HL-60 (cell line): ENCODE data around the gene LGALS7.

Experiments used
- DNase-seq, 2 experiments: peaks; one replicate each; pipeline ENCODE4 v3.0.0-alpha.2; 2010 to 2020; ENCODE audit warnings: low read depth in 1 of 2, low spot score in 1 of 2
- H3K27ac ChIP-seq: fragments of 250-450 bp; sonication (Bioruptor Pico); replicated peaks from 2 replicates; pipeline ENCODE4 v1.5.1; 2020; ENCODE audit warnings: mild to moderate bottlenecking, moderate library complexity
- H3K27me3 ChIP-seq: fragments of 250-450 bp; sonication (Bioruptor Pico); 2 replicates; pipeline ENCODE4 v1.5.1; 2021; ENCODE audit warnings: mild to moderate bottlenecking, moderate library complexity; ENCODE audit not compliant: insufficient read depth, poor library complexity, severe bottlenecking
- H3K4me3 ChIP-seq: replicated peaks from 2 replicates; pipeline ENCODE4 v1.5.1; 2011; ENCODE audit warnings: mild to moderate bottlenecking, control low read depth, low read length; ENCODE audit not compliant: insufficient read depth
- CTCF ChIP-seq: IDR thresholded peaks from one replicate; pipeline ENCODE4 v1.5.1; 2011; ENCODE audit warnings: low read length, control low read depth, inconsistent platforms; ENCODE audit not compliant: insufficient read depth
- GABPA ChIP-seq: IDR thresholded peaks from 2 replicates; pipeline ENCODE4 v1.6.1; 2012; ENCODE audit warnings: low read depth
- POLR2AphosphoS5 ChIP-seq: IDR thresholded peaks from 2 replicates; pipeline ENCODE4 v1.6.1; 2012; ENCODE audit warnings: low read depth
- REST ChIP-seq: IDR thresholded peaks from 2 replicates; pipeline ENCODE4 v1.6.1; 2012; ENCODE audit warnings: low read depth; ENCODE audit not compliant: insufficient replicate concordance
- SPI1 ChIP-seq: IDR thresholded peaks from 2 replicates; pipeline ENCODE4 v1.6.1; 2012; ENCODE audit warnings: low read depth, mild to moderate bottlenecking, borderline replicate concordance

Gene LGALS7

GRCh38 chr19:38769635-38770211 is 3.6 kb downstream of the LGALS7 start:
- peak overlapping the region; percentile 15 for H3K4me3 ChIP-seq
- TF ChIP-seq GABPA = no peak
- no peak for TF ChIP-seq POLR2AphosphoS5
- no peak for TF ChIP-seq REST
- TF ChIP-seq CTCF = peak; percentile 24
- no peak for TF ChIP-seq SPI1
- no peaks in the 10 kb centered on the region for H3K27me3 ChIP-seq
- H3K27ac ChIP-seq = no peak overlapping the region
- peak; percentile 64 to 71 for DNase-seq

GRCh38 chr19:38766276-38767047 is 6.9 kb downstream of the LGALS7 start:
- Histone ChIP-seq H3K4me3 (no peak overlapping the region), H3K27me3 (no peaks in the 10 kb centered on the region), H3K27ac (no peak overlapping the region)
- TF ChIP-seq REST (no peak), GABPA (no peak)
- no peak for DNase-seq

- Histone ChIP-seq H3K4me3 (no peak overlapping the region), H3K27ac (no peak overlapping the region), H3K27me3 (no peaks in the 10 kb centered on the region)
- no peak for DNase-seq
- no peak for TF ChIP-seq POLR2AphosphoS5
- TF ChIP-seq CTCF = no peak
- TF ChIP-seq REST = no peak
- no peak for TF ChIP-seq SPI1
- TF ChIP-seq GABPA = no peak
Observed at GRCh38 chr19:38765214-38765613, 8.1 kb downstream of the LGALS7 start.
